K562 (cell line): ENCODE measurements around the gene PKD1. TPM values are rescaled to one million over a fixed set of nuclear protein-coding genes. Genes with fewer than 3 reads are reported as not detected.
A peak's percentile ranks its signal among the peaks of the same experiment; 100 is the strongest.

ENCODE experiments used
- ATAC-seq: fragments of 200-7000 bp; cut with Tn5 transposase; 3 replicates; pipeline ENCODE4 v1.9.1; 2020; ENCODE audit warnings: moderate library complexity
- BruUV-seq: library from RNA; stranded (reverse); fragments of 400-500 nt; replicated peaks from 2 replicates; lab custom pipeline; 2021; lab: Mats Ljungman, UMichigan
- CTCF ChIA-PET: fragments of 300-600 bp; formaldehyde crosslinking; extraction: SDS; loops from one replicate; lab custom pipeline; 2021; ENCODE audit warnings: low intra/inter-chr PET ratio; lab: Yijun Ruan, JAX
- POLR2A ChIA-PET: fragments of 300-600, 350-650 bp; sonication (Branson Sonifier 250); formaldehyde crosslinking; extraction: SDS; loops from one replicate; lab custom pipeline; 2021; ENCODE audit warnings: antibody characterized with exemption, inconsistent platforms; lab: Yijun Ruan, JAX
- DNase-seq, 4 experiments: peaks; one replicate each; pipeline versions ENCODE4 v3.0.0 to v3.0.0-alpha.2; 2011 to 2018; ENCODE audit warnings: low spot score in 3 of 4, mixed read lengths in 3 of 4; ENCODE audit errors: extremely low read depth in 1 of 4
- FAIRE-seq: peaks from 2 replicates; lab custom pipeline; 2011; peaks lifted over from hg19 to GRCh38; lab: Jason Lieb, UNC
- H2AFZ ChIP-seq: 2 replicates; pipeline ENCODE4 v1.6.0; 2011; ENCODE audit warnings: low read depth, low read length, control low read depth, inconsistent platforms
- H3K27ac ChIP-seq: fragments of 200-600 bp; 3 replicates; pipeline ENCODE4 v1.8.0; 2011; ENCODE audit warnings: low read depth, mild to moderate bottlenecking, control low read depth, inconsistent platforms, low read length, moderate library complexity, mixed read lengths; ENCODE audit errors: extremely low read depth
- H3K27me3 ChIP-seq, 2 experiments: fragments of 300-600 bp in 1 of 2; 2 replicates in 1 of 2; 3 replicates in 1 of 2; pipeline versions ENCODE4 v1.6.0 to v1.8.0; 2011; ENCODE audit warnings: inconsistent platforms in 2 of 2, low read length in 2 of 2, mild to moderate bottlenecking in 1 of 2, mixed read lengths in 1 of 2, moderate library complexity in 1 of 2; ENCODE audit not compliant: control insufficient read depth in 2 of 2, insufficient read depth in 2 of 2
- H3K36me3 ChIP-seq: fragments of 300-600 bp; 3 replicates; pipeline ENCODE4 v1.8.0; 2011; ENCODE audit warnings: mild to moderate bottlenecking, low read length, inconsistent platforms; ENCODE audit not compliant: control insufficient read depth, insufficient read depth
- H3K4me1 ChIP-seq, 2 experiments: fragments of 200-600 bp in 1 of 2; replicated peaks in 1 of 2; 2 replicates in 1 of 2; 3 replicates in 1 of 2; pipeline versions ENCODE4 v1.5.1 to v1.8.0; 2011; ENCODE audit warnings: inconsistent platforms in 2 of 2, low read length in 2 of 2, mild to moderate bottlenecking in 1 of 2, mixed read lengths in 1 of 2, moderate library complexity in 1 of 2; ENCODE audit not compliant: control insufficient read depth in 2 of 2, insufficient read depth in 2 of 2
- H3K4me2 ChIP-seq: 2 replicates; pipeline ENCODE4 v1.6.1; 2011; ENCODE audit warnings: low read length, control low read depth, inconsistent platforms, mixed read lengths; ENCODE audit not compliant: insufficient read depth
- H3K4me3 ChIP-seq: fragments of 200-600 bp; sonication (generic), shearing (Covaris generic); 2 replicates; pipeline ENCODE4 v1.5.1; 2016; ENCODE audit warnings: control low read depth, inconsistent platforms
- H3K79me2 ChIP-seq: fragments of 200-600 bp; 3 replicates; pipeline ENCODE4 v1.8.0; 2011; ENCODE audit warnings: low read length, inconsistent platforms; ENCODE audit not compliant: control insufficient read depth, insufficient read depth
- H3K9ac ChIP-seq, 2 experiments: 2 replicates each; pipeline versions ENCODE4 v1.6.0 to v1.6.1; 2011; ENCODE audit warnings: low read depth in 2 of 2, low read length in 2 of 2, control low read depth in 1 of 2, inconsistent platforms in 1 of 2, mild to moderate bottlenecking in 1 of 2, mixed read lengths in 1 of 2; ENCODE audit not compliant: insufficient read depth in 1 of 2
- H3K9me1 ChIP-seq: one replicate; pipeline ENCODE4 v1.6.0; 2011; ENCODE audit warnings: inconsistent platforms, mild to moderate bottlenecking, low read length, moderate library complexity; ENCODE audit not compliant: control insufficient read depth, insufficient read depth
- H3K9me3 ChIP-seq: replicated peaks from 2 replicates; pipeline ENCODE4 v1.5.1; 2011; ENCODE audit warnings: low read depth, low read length, inconsistent platforms; ENCODE audit not compliant: control insufficient read depth, insufficient read depth
- H4K20me1 ChIP-seq: replicated peaks from 2 replicates; pipeline ENCODE4 v1.6.1; 2011; ENCODE audit warnings: low read length, inconsistent platforms, mixed read lengths; ENCODE audit not compliant: control insufficient read depth, insufficient read depth
- CHD1 ChIP-seq: fragments of 200-600 bp; sonication (generic); IDR thresholded peaks from one replicate; pipeline ENCODE4 v1.6.1; 2012; ENCODE audit warnings: mild to moderate bottlenecking, moderate library complexity, low read length, inconsistent platforms
- FOXA3 ChIP-seq, 2 experiments: fragments of 450-650 bp in 1 of 2; sonication (generic) in 1 of 2; formaldehyde crosslinking; IDR thresholded peaks in 1 of 2; conservative IDR thresholded peaks in 1 of 2; 2 replicates each; pipeline versions ENCODE4 v1.4.0 to v1.8.0; 2020 to 2022; ENCODE audit warnings: mild to moderate bottlenecking in 2 of 2, missing genetic modification reagents in 1 of 2
- HEY1 ChIP-seq: fragments of 250-450 bp; sonication (Bioruptor Pico); IDR thresholded peaks from 2 replicates; pipeline ENCODE4 v1.5.0; 2020; ENCODE audit warnings: mild to moderate bottlenecking, moderate library complexity, borderline replicate concordance
- MTF1 ChIP-seq: fragments of 250-450 bp; sonication (Bioruptor Pico); IDR thresholded peaks from 2 replicates; pipeline ENCODE4 v1.9.0; 2021; ENCODE audit warnings: moderate library complexity, mild to moderate bottlenecking, inconsistent platforms, borderline replicate concordance
- RAD21 ChIP-seq, 2 experiments: fragments of 250-450 bp in 1 of 2; fragments of 450-650 bp in 1 of 2; sonication (Bioruptor Pico) in 1 of 2; formaldehyde crosslinking in 1 of 2; IDR thresholded peaks in 1 of 2; conservative IDR thresholded peaks in 1 of 2; 2 replicates each; pipeline versions ENCODE4 v1.4.0 to v1.8.0; 2020 to 2022; ENCODE audit warnings: mild to moderate bottlenecking in 2 of 2, moderate library complexity in 1 of 2
- SIX5 ChIP-seq, 2 experiments: IDR thresholded peaks; 2 replicates each; pipeline ENCODE4 v1.6.1; 2011; ENCODE audit warnings: low read length in 2 of 2, borderline replicate concordance in 1 of 2, low read depth in 1 of 2, mild to moderate bottlenecking in 1 of 2, moderate library complexity in 1 of 2; ENCODE audit not compliant: insufficient read depth in 1 of 2
- SREBF2 ChIP-seq: sonication (generic); formaldehyde crosslinking; IDR thresholded peaks from 2 replicates; pipeline ENCODE4 v1.4.0; 2020; ENCODE audit warnings: mild to moderate bottlenecking, missing genetic modification reagents
- ZFP1 ChIP-seq: fragments of 450-650 bp; formaldehyde crosslinking; IDR thresholded peaks from 2 replicates; pipeline ENCODE4 v1.4.0; 2020; ENCODE audit warnings: mild to moderate bottlenecking, mixed read lengths
- ZNF23 ChIP-seq: fragments of 250-450 bp; sonication (Bioruptor Pico); IDR thresholded peaks from 2 replicates; pipeline ENCODE4 v1.4.0; 2020; ENCODE audit warnings: mild to moderate bottlenecking
- WGBS: fragments of 100-300 bp; shearing (Covaris generic); methylation state at CpG from one replicate; pipeline ENCODE4 v1.1.6; 2016; ENCODE audit warnings: low coverage, mixed read lengths; ENCODE audit not compliant: insufficient coverage; ENCODE audit errors: missing lambda C conversion rate; 5-methylcytosine and 5-hydroxymethylcytosine counted together
- in situ Hi-C: fragments of 300-500 bp; cut with MboI; formaldehyde crosslinking; loops from 4 replicates; pipeline ENCODE4 v1.15.0; 2018; ENCODE audit warnings: inconsistent platforms, mixed read lengths
- intact Hi-C: fragments of 100-400 bp; cut with micrococcal nuclease; formaldehyde crosslinking; loops from 2 replicates; pipeline ENCODE4 v1.14.2; 2022
- polyA plus RNA-seq, 8 experiments: library from polyadenylated mRNA; depleted of rRNA in 4 of 8; stranded (reverse) in 5 of 8; unstranded in 3 of 8; fragments of >200 nt; fragmentation: Nextera tagmentation in 2 of 8; fragmentation: Illumina TruSeq in 1 of 8; extraction: Ambion mirVana in 2 of 8; extraction: Trizol in 1 of 8; gene quantifications; 2 replicates each; pipeline versions ENCODE4 v1.2.1 to v1.2.3, GENCODE V29; 2011 to 2014; ENCODE audit warnings: inconsistent platforms in 1 of 8, missing spikeins in 1 of 8
- total RNA-seq, 7 experiments: library from RNA; depleted of rRNA in 6 of 7; stranded (reverse); fragments of >200 nt in 6 of 7; fragmentation: Illumina TruSeq in 2 of 7; extraction: Trizol in 2 of 7; gene quantifications; 2 replicates each; pipeline versions ENCODE4 v1.2.1 to v1.2.3, GENCODE V29; 2011 to 2021; ENCODE audit warnings: low replicate concordance in 1 of 7
- TF ChIP-seq, protein P1 (sequence below): sonication (generic); formaldehyde crosslinking; IDR thresholded peaks from 2 replicates; pipeline ENCODE4 v1.8.1; 2023; ENCODE audit warnings: mild to moderate bottlenecking, missing genetic modification reagents
- TF ChIP-seq, protein P2 (sequence below): fragments of 450-650 bp; formaldehyde crosslinking; IDR thresholded peaks from 2 replicates; pipeline ENCODE4 v1.4.0; 2020; ENCODE audit warnings: mild to moderate bottlenecking

Gene PKD1
- total and polyA plus RNA-seq, 9 of the 15 experiments (the other 6 are each of a cell fraction or from before 2014, with no cell fraction given), result 0.23 to 93.5 (median 12.6) TPM

DNA sequence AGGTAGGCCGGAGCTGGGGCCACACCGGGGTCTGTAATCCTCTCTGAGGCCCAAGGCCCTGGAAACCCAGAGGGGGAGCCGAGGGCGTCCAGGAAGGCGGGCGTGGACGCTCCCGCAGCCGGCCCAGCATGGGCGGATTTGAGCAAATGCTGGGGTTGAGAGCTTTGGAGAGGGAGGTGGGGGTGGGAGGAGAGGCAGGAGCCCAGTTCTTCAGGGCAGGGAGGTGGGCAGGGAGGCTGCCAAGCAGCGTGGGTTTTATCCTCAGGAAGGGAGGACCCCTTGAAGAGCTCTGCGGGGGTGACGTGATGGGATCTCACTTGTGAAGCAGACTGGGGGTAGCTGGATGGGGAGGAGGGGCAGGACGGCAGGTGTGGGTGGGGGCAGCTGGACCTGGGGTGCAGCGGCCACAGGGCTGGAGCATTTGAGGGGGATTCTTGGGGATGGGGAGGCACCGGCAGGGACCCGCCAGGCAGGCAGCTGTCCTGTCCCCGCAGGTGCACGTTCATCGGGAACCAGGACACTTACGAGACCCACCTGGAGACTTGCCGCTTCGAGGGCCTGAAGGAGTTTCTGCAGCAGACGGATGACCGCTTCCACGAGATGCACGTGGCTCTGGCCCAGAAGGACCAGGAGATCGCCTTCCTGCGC is 37.1 kb upstream of the PKD1 start:
- H3K79me2 ChIP-seq, result no peaks in the 10 kb centered on the region
- H4K20me1 ChIP-seq, result no peaks in the 10 kb centered on the region
- H2AFZ ChIP-seq, result no peak overlapping the region
- POLR2A ChIA-PET, result interaction anchor here (0.7 to 4.3 kb wide), 3 partner anchors 15 to 32 kb away, joined by 3 to 27 read pairs (median 3); partner anchors contain the start of gene TRAF7
- H3K36me3 ChIP-seq, result peaks cover 82% of the 10 kb centered on the region; the same call in 2 of the 3 replicates
- intact Hi-C loops, result no loop called here
- H3K9me3 ChIP-seq, result no peaks in the 10 kb centered on the region
- no peak overlapping the region for H3K27ac ChIP-seq
- H3K27me3 ChIP-seq, result no peaks in the 10 kb centered on the region
- in situ Hi-C loops, result no loop called here
- WGBS, result 90% methylated on average over 17 of the region's 29 CpGs
- H3K4me2 ChIP-seq, result no peak overlapping the region
- H3K9ac ChIP-seq, result peak overlapping the region in 1 of 2 experiments; percentile 26; a peak in 1 of 4 replicates
- H3K4me3 ChIP-seq, result no peak overlapping the region
- DNase-seq (no peak), ATAC-seq (no peak), FAIRE-seq (no peak)
- CTCF ChIA-PET, result no interaction called here
- peaks cover 0 to 55% of the 10 kb centered on the region in 2 experiments; a peak in 1 of 5 replicates for H3K4me1 ChIP-seq
- TF ChIP-seq, protein P1, sequence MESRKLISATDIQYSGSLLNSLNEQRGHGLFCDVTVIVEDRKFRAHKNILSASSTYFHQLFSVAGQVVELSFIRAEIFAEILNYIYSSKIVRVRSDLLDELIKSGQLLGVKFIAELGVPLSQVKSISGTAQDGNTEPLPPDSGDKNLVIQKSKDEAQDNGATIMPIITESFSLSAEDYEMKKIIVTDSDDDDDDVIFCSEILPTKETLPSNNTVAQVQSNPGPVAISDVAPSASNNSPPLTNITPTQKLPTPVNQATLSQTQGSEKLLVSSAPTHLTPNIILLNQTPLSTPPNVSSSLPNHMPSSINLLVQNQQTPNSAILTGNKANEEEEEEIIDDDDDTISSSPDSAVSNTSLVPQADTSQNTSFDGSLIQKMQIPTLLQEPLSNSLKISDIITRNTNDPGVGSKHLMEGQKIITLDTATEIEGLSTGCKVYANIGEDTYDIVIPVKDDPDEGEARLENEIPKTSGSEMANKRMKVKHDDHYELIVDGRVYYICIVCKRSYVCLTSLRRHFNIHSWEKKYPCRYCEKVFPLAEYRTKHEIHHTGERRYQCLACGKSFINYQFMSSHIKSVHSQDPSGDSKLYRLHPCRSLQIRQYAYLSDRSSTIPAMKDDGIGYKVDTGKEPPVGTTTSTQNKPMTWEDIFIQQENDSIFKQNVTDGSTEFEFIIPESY (CRISPR knock-in tag), result no peak
- TF ChIP-seq SIX5 (IDR thresholded peaks at IDR 0.05; ENCODE audit: borderline replicate concordance in 1 of 2, insufficient read depth in 1 of 2, low read depth in 1 of 2, low read length in 2 of 2) (no peak), CHD1 (no peak), ZFP1 (no peak), ZNF23 (CRISPR knock-in tag) (no peak), FOXA3 (CRISPR knock-in tag; conservative IDR thresholded peaks at IDR 0.05 in 1 of 2, IDR thresholded peaks at IDR 0.05 in 1 of 2) (no peak), MTF1 (no peak), SREBF2 (no peak), RAD21 (CRISPR knock-in tag; conservative IDR thresholded peaks at IDR 0.05 in 1 of 2, IDR thresholded peaks at IDR 0.05 in 1 of 2) (no peak), HEY1 (CRISPR knock-in tag) (no peak)
- TF ChIP-seq, protein P2, sequence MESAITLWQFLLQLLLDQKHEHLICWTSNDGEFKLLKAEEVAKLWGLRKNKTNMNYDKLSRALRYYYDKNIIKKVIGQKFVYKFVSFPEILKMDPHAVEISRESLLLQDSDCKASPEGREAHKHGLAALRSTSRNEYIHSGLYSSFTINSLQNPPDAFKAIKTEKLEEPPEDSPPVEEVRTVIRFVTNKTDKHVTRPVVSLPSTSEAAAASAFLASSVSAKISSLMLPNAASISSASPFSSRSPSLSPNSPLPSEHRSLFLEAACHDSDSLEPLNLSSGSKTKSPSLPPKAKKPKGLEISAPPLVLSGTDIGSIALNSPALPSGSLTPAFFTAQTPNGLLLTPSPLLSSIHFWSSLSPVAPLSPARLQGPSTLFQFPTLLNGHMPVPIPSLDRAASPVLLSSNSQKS (CRISPR knock-in tag), result no peak
- no TSS peak for BruUV-seq
- H3K9me1 ChIP-seq, result no peaks in the 10 kb centered on the region
